Measurements from ENCODE around the gene RBSN.

- TF ChIP-seq EP300 (IDR thresholded peaks at IDR 0.05) (no peak), CTCF (IDR thresholded peaks at IDR 0.05) (no peak)
These were observed 46.4 kb downstream of the RBSN start for GRCh38 chr3:15052335-15053242.

All from tibial nerve (tissue), 4 donors.